SK-N-SH treated with all-trans-retinoic acid at 6 μM for 48 hours (cell line): ENCODE results near the gene MTA1.

Experiments
- ATAC-seq: fragments of 200-7000 bp; cut with Tn5 transposase; 3 replicates; pipeline ENCODE4 v1.9.1; 2020; ENCODE audit warnings: mild to moderate bottlenecking, moderate library complexity
- ARNTL ChIP-seq: fragments of 450-650 bp; formaldehyde crosslinking; IDR thresholded peaks from 2 replicates; pipeline ENCODE4 v1.5.0; 2020; ENCODE audit warnings: low read depth, mild to moderate bottlenecking, moderate library complexity, borderline replicate concordance
- BACH2 ChIP-seq: fragments of 250-450 bp; sonication (Bioruptor Pico); IDR thresholded peaks from 2 replicates; pipeline ENCODE4 v1.9.0; 2021; ENCODE audit warnings: mild to moderate bottlenecking, borderline replicate concordance
- CSDC2 ChIP-seq: fragments of 250-450 bp; sonication (Bioruptor Pico); IDR thresholded peaks from 2 replicates; pipeline ENCODE4 v1.5.0; 2020; ENCODE audit warnings: mild to moderate bottlenecking, moderate library complexity
- ESRRG ChIP-seq: fragments of 250-450 bp; sonication (Bioruptor Pico); IDR thresholded peaks from 2 replicates; pipeline ENCODE4 v1.6.1; 2021; ENCODE audit warnings: mild to moderate bottlenecking
- GLIS3 ChIP-seq: fragments of 250-450 bp; sonication (Bioruptor Pico); IDR thresholded peaks from 2 replicates; pipeline ENCODE4 v1.5.0; 2020; ENCODE audit warnings: mild to moderate bottlenecking, moderate library complexity
- ISL1 ChIP-seq: fragments of 250-450 bp; sonication (Bioruptor Pico); IDR thresholded peaks from 2 replicates; pipeline ENCODE4 v2.1.2; 2022; ENCODE audit warnings: mild to moderate bottlenecking, moderate library complexity
- OSR1 ChIP-seq: fragments of 250-450 bp; sonication (Bioruptor Pico); IDR thresholded peaks from 2 replicates; pipeline ENCODE4 v1.8.0; 2022; ENCODE audit warnings: moderate library complexity, mild to moderate bottlenecking, inconsistent platforms
- PATZ1 ChIP-seq: fragments of 250-450 bp; sonication (Bioruptor Pico); IDR thresholded peaks from 2 replicates; pipeline ENCODE4 v1.8.0; 2020; ENCODE audit warnings: mild to moderate bottlenecking, moderate library complexity, borderline replicate concordance
- PPARA ChIP-seq: fragments of 250-450 bp; sonication (Bioruptor Pico); IDR thresholded peaks from 2 replicates; pipeline ENCODE4 v1.5.0; 2020; ENCODE audit warnings: mild to moderate bottlenecking, borderline replicate concordance
- RARB ChIP-seq: fragments of 250-450 bp; sonication (Bioruptor Pico); IDR thresholded peaks from 2 replicates; pipeline ENCODE4 v1.8.0; 2021; ENCODE audit warnings: mild to moderate bottlenecking, moderate library complexity
- SNAI2 ChIP-seq: fragments of 250-450 bp; sonication (Bioruptor Pico); IDR thresholded peaks from 2 replicates; pipeline ENCODE4 v1.5.0; 2020; ENCODE audit warnings: mild to moderate bottlenecking, moderate library complexity
- TCF4 ChIP-seq: fragments of 250-450 bp; sonication (Bioruptor Pico); IDR thresholded peaks from 2 replicates; pipeline ENCODE4 v1.8.0; 2021; ENCODE audit warnings: mild to moderate bottlenecking, moderate library complexity, borderline replicate concordance
- TOX ChIP-seq: fragments of 250-450 bp; sonication (Bioruptor Pico); IDR thresholded peaks from 2 replicates; pipeline ENCODE4 v1.8.0; 2021; ENCODE audit warnings: mild to moderate bottlenecking, moderate library complexity, borderline replicate concordance
- ZC3H10 ChIP-seq: fragments of 250-450 bp; sonication (Bioruptor Pico); IDR thresholded peaks from 2 replicates; pipeline ENCODE4 v1.5.1; 2021; ENCODE audit warnings: mild to moderate bottlenecking, moderate library complexity
- ZFP3 ChIP-seq: fragments of 250-450 bp; sonication (Bioruptor Pico); IDR thresholded peaks from 2 replicates; pipeline ENCODE4 v1.5.0; 2020; ENCODE audit warnings: mild to moderate bottlenecking, moderate library complexity
- ZFP30 ChIP-seq: fragments of 450-650 bp; formaldehyde crosslinking; IDR thresholded peaks from 2 replicates; pipeline ENCODE4 v1.5.0; 2022; ENCODE audit warnings: mild to moderate bottlenecking, moderate library complexity
- ZNF565 ChIP-seq: fragments of 450-650 bp; formaldehyde crosslinking; conservative IDR thresholded peaks from 2 replicates; pipeline ENCODE4 v1.5.0; 2020; ENCODE audit warnings: low read depth, mild to moderate bottlenecking, moderate library complexity
- ZNF70 ChIP-seq: fragments of 450-650 bp; formaldehyde crosslinking; IDR thresholded peaks from 2 replicates; pipeline ENCODE4 v1.5.0; 2020; ENCODE audit warnings: mild to moderate bottlenecking, moderate library complexity
- ZNF8 ChIP-seq: fragments of 450-650 bp; formaldehyde crosslinking; IDR thresholded peaks from 2 replicates; pipeline ENCODE4 v1.5.0; 2020; ENCODE audit warnings: mild to moderate bottlenecking, moderate library complexity
- TF ChIP-seq, protein P1 (sequence below): fragments of 250-450 bp; sonication (Bioruptor Pico); IDR thresholded peaks from 2 replicates; pipeline ENCODE4 v1.8.0; 2021; ENCODE audit warnings: low read depth, mild to moderate bottlenecking, moderate library complexity, borderline replicate concordance

Gene MTA1

DNA sequence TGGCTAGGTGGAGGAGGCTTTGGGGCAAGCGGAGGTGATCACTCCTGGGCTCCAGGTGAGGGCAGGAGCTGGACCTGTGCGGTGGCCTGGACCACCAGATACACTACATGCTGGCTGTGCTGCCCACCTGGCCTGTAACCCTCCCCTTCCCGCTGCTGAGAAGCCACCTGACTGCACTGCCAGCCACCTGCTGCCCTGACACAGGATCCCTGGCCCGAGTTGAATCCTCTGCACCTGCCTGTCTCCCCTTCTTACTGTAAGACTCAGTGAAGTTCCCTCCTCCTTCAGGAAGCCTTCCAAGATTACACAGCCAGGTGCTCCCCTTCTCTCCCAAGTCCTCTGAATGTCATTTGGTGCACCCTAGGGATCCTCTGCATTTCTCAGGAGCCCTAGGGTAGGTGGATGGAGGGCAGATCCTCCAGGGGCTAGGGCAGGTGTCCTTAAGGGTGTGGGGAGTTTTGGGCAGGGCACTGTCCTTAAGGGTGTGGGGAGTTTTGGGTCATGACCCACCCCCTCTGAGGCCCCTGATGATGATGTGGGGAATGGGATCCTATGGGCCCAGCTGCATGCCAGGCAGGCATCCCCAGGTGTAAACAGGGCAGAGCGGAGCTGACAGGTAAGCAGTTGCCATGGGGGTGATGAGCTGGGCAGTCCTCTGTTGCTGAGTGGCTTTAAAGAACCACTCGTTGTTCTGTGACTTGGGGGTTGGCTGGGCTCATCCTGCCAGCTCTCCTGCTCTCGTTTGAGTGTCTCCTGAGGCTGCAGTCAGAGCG is 6.7 kb upstream of the MTA1 start (continued):
- TF ChIP-seq SNAI2 (CRISPR knock-in tag) (no peak), PATZ1 (no peak), ESRRG (CRISPR knock-in tag) (no peak)

GRCh38 chr14:105413544-105413886 is 6.1 kb upstream of the MTA1 start:
- no peak for ATAC-seq
- TF ChIP-seq CSDC2 (no peak), ZFP3 (CRISPR knock-in tag) (no peak), ESRRG (CRISPR knock-in tag) (no peak), ZNF70 (no peak), TOX (CRISPR knock-in tag) (no peak), TCF4 (CRISPR knock-in tag) (no peak)
- TF ChIP-seq, protein P1, sequence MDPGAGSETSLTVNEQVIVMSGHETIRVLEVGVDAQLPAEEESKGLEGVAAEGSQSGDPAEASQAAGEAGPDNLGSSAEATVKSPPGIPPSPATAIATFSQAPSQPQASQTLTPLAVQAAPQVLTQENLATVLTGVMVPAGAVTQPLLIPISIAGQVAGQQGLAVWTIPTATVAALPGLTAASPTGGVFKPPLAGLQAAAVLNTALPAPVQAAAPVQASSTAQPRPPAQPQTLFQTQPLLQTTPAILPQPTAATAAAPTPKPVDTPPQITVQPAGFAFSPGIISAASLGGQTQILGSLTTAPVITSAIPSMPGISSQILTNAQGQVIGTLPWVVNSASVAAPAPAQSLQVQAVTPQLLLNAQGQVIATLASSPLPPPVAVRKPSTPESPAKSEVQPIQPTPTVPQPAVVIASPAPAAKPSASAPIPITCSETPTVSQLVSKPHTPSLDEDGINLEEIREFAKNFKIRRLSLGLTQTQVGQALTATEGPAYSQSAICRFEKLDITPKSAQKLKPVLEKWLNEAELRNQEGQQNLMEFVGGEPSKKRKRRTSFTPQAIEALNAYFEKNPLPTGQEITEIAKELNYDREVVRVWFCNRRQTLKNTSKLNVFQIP: no peak

- TF ChIP-seq OSR1 (no peak), RARB (CRISPR knock-in tag) (no peak), PPARA (CRISPR knock-in tag) (no peak), TCF4 (CRISPR knock-in tag) (no peak), ZNF565 (CRISPR knock-in tag) (no peak), ZC3H10 (no peak), ZNF8 (CRISPR knock-in tag) (no peak), ZFP3 (CRISPR knock-in tag) (no peak), SNAI2 (CRISPR knock-in tag) (no peak), PATZ1 (no peak), ESRRG (CRISPR knock-in tag) (no peak), ZNF70 (no peak), TOX (CRISPR knock-in tag) (no peak), ZFP30 (no peak), CSDC2 (no peak), GLIS3 (CRISPR knock-in tag) (no peak), ARNTL (CRISPR knock-in tag) (no peak), ISL1 (CRISPR knock-in tag) (no peak), BACH2 (CRISPR knock-in tag) (no peak)
- TF ChIP-seq, protein P1: no peak
- peak; percentile 88 for ATAC-seq
Observed at GRCh38 chr14:105414456-105415371, 4.9 kb upstream of the MTA1 start.
